Islet of Langerhans (tissue), 1 donor: ENCODE data around the gene CSMD2.
"Not testable (repeated sequence)": the region's sequence is repeated elsewhere in the genome, so short reads cannot be mapped to it uniquely, and the experiment has no call there.

Experiments used
- FAIRE-seq: peaks from one replicate; lab custom pipeline; 2011; peaks lifted over from hg19 to GRCh38; lab: Jason Lieb, UNC

Gene CSMD2

GRCh38 chr1:33532250-33532649 is 632.8 kb downstream of the CSMD2 start:
- FAIRE-seq, result no peak

- no peak for FAIRE-seq
Measured at GRCh38 chr1:33529957-33530356, 635.1 kb downstream of the CSMD2 start.

- no peak for FAIRE-seq
Measured at GRCh38 chr1:33527934-33528333, 637.1 kb downstream of the CSMD2 start.

GRCh38 chr1:33524586-33524985 is 640.4 kb downstream of the CSMD2 start:
- FAIRE-seq, result no peak

- FAIRE-seq, result no peak
Measured at GRCh38 chr1:33519240-33519884, 645.7 kb downstream of the CSMD2 start.

GRCh38 chr1:33517596-33518250 is 647.3 kb downstream of the CSMD2 start:
- no peak for FAIRE-seq

- FAIRE-seq, result no peak
Measured at GRCh38 chr1:33516891-33517567, 648.0 kb downstream of the CSMD2 start.

- FAIRE-seq, result no peak
Measured at GRCh38 chr1:33516428-33516827, 648.6 kb downstream of the CSMD2 start.

- FAIRE-seq, result no peak
Measured at GRCh38 chr1:33515607-33516006, 649.4 kb downstream of the CSMD2 start.

- FAIRE-seq, result no peak
Measured at GRCh38 chr1:33515112-33515511, 649.9 kb downstream of the CSMD2 start.

- FAIRE-seq, result no peak
Measured at GRCh38 chr1:33512226-33513011, 652.6 kb downstream of the CSMD2 start.

- not testable (repeated sequence) for FAIRE-seq
Measured at GRCh38 chr1:33509276-33509675, 655.8 kb downstream of the CSMD2 start.

- no peak for FAIRE-seq
Measured at GRCh38 chr1:33508151-33508550, 656.9 kb downstream of the CSMD2 start.

GRCh38 chr1:33507661-33508060 is 657.4 kb downstream of the CSMD2 start:
- no peak for FAIRE-seq

- FAIRE-seq, result no peak
Measured at GRCh38 chr1:33503506-33503905, 661.5 kb downstream of the CSMD2 start.

GRCh38 chr1:33502726-33503125 is 662.3 kb downstream of the CSMD2 start:
- no peak for FAIRE-seq

- no peak for FAIRE-seq
Measured at GRCh38 chr1:33501774-33502173, 663.3 kb downstream of the CSMD2 start.

- no peak for FAIRE-seq
Measured at GRCh38 chr1:33501309-33501708, 663.7 kb downstream of the CSMD2 start.

GRCh38 chr1:33500547-33500946 is 664.5 kb downstream of the CSMD2 start:
- FAIRE-seq, result no peak

GRCh38 chr1:33497410-33497809 is 667.6 kb downstream of the CSMD2 start:
- no peak for FAIRE-seq

- FAIRE-seq, result no peak
Measured at GRCh38 chr1:33494929-33495328, 670.1 kb downstream of the CSMD2 start.

GRCh38 chr1:33488624-33489023 is 676.4 kb downstream of the CSMD2 start:
- no peak for FAIRE-seq

GRCh38 chr1:33482412-33482811 is 682.6 kb downstream of the CSMD2 start:
- no peak for FAIRE-seq
